ENCODE measurements around the gene CDH4. TPM values are rescaled to one million over a fixed set of nuclear protein-coding genes. Genes with fewer than 3 reads are reported as not detected.

The CDH4 gene
- total and polyA plus RNA-seq, 2 of the 4 experiments (the other 2 are of a cell fraction): 1.6 to 3.5 TPM

GRCh38 chr20:61490721-61491120 is 238.7 kb downstream of the CDH4 start:
- intact Hi-C loops (cut with micrococcal nuclease) (no loop called here), dilution Hi-C loops (cut with HindIII; ENCODE audit: low sequenced_read_pairs, unreplicated experiment) (no loop called here), in situ Hi-C loops (cut with MboI; ENCODE audit: low sequenced_read_pairs) (no loop called here)
- H3K27ac ChIP-seq (ENCODE audit: insufficient read depth, low read length): no peak overlapping the region
- no peak overlapping the region for H4K5ac ChIP-seq (ENCODE audit: low read depth, low read length)
- H3K36me3 ChIP-seq (ENCODE audit: control insufficient read depth, insufficient read depth, low read length): no peaks in the 10 kb centered on the region
- no peak overlapping the region for H2BK120ac ChIP-seq (ENCODE audit: low read depth, low read length)
- no peak overlapping the region for H2BK15ac ChIP-seq (ENCODE audit: low read depth, low read length)
- H3K9me1 ChIP-seq (ENCODE audit: insufficient read depth, low read length): no peaks in the 10 kb centered on the region
- H3K4ac ChIP-seq (ENCODE audit: low read depth, low read length): no peak overlapping the region
- 0 out of 2 replicates have a peak, but pooled peaks cover 1% of the 10 kb centered on the region for H3K9me3 ChIP-seq (ENCODE audit: control insufficient read depth, insufficient read depth, low read length)
- ChIA-PET POLR2A (ENCODE audit: unreplicated experiment) (no interaction called here), CTCF (no interaction called here)
- H3K9ac ChIP-seq (ENCODE audit: low read depth, low read length): no peak overlapping the region
- H3K23ac ChIP-seq (ENCODE audit: low read depth, low read length): no peak overlapping the region
- H4K8ac ChIP-seq (ENCODE audit: low read depth in 2 of 2, low read length in 2 of 2): no peak overlapping the region
- no TSS peak for BruUV-seq (replicated peaks)
- no peak overlapping the region for H3K56ac ChIP-seq (ENCODE audit: extremely low read depth, insufficient read depth, low read length)
- TF ChIP-seq CTCF (conservative IDR thresholded peaks at IDR 0.05; ENCODE audit: low read depth, low read length) (no peak), BHLHE40 (IDR thresholded peaks at IDR 0.05; ENCODE audit: low read depth, low read length) (no peak), RCOR1 (IDR thresholded peaks at IDR 0.05; ENCODE audit: insufficient replicate concordance, low read length) (no peak), NFE2L2 (IDR thresholded peaks at IDR 0.05; ENCODE audit: low read depth, low read length) (no peak)
- H3K18ac ChIP-seq (ENCODE audit: low read depth, low read length): no peak overlapping the region
- DNase-seq: no peak
- no peak overlapping the region for H2AK9ac ChIP-seq (replicated peaks; ENCODE audit: low read depth, low read length, poor library complexity)
- no CpG with 5 or more reads among the region's 5 CpGs for WGBS, 2 experiments (ENCODE audit: extremely low coverage in 2 of 2, insufficient read length in 1 of 2)
- H2BK20ac ChIP-seq (ENCODE audit: low read depth, low read length): no peak overlapping the region
- H2AK5ac ChIP-seq (ENCODE audit: low read depth, low read length): no peak overlapping the region
- no peak for ATAC-seq (ENCODE audit: low read depth)
- H3K4me3 ChIP-seq (ENCODE audit: insufficient read depth, low read depth, low read length): no peak overlapping the region
- H4K20me1 ChIP-seq (ENCODE audit: insufficient read depth, low read length): no peaks in the 10 kb centered on the region
- H3K79me1 ChIP-seq (ENCODE audit: low read depth in 1 of 2, low read length in 2 of 2): no peaks in the 10 kb centered on the region; a peak in 1 of 4 replicates
- no peak overlapping the region for H4K91ac ChIP-seq (ENCODE audit: insufficient read depth, low read depth, low read length)
- H3K14ac ChIP-seq (replicated peaks; ENCODE audit: low read depth, low read length): no peak overlapping the region
- no peak overlapping the region for H2AFZ ChIP-seq (replicated peaks; ENCODE audit: low read length, poor library complexity)
- no peak overlapping the region for H2BK5ac ChIP-seq (ENCODE audit: low read depth, low read length, poor library complexity, severe bottlenecking)
- H3K4me2 ChIP-seq (ENCODE audit: low read depth, low read length): no peak overlapping the region
- no peaks in the 10 kb centered on the region for H3K4me1 ChIP-seq (ENCODE audit: control insufficient read depth, insufficient read depth, low read length)
- no peaks in the 10 kb centered on the region for H3K27me3 ChIP-seq (ENCODE audit: control insufficient read depth, insufficient read depth, low read length)

Measured in IMR-90 (cell line).